Fibroblast of lung (primary cell): ENCODE results near the gene TIPIN. TPM values are rescaled to one million over a fixed set of nuclear protein-coding genes. Genes with fewer than 3 reads are reported as not detected.

ENCODE experiments used
- DNase-seq, 2 donors: peaks; one replicate each; pipeline versions ENCODE4 v3.0.0 to v3.0.0-alpha.2; 2010; ENCODE audit warnings: low read depth in 2 of 2
- H2AFZ ChIP-seq: 2 replicates; pipeline ENCODE4 v1.5.1; 2012; ENCODE audit warnings: low read length, control low read depth, inconsistent platforms
- H3K27ac ChIP-seq: 2 replicates; pipeline ENCODE4 v1.5.1; 2011; ENCODE audit warnings: low read length, control low read depth; ENCODE audit not compliant: insufficient read depth
- H3K27me3 ChIP-seq: 2 replicates; pipeline ENCODE4 v1.5.1; 2011; ENCODE audit warnings: mild to moderate bottlenecking, low read length; ENCODE audit not compliant: control insufficient read depth, insufficient read depth
- H3K36me3 ChIP-seq: 2 replicates; pipeline ENCODE4 v1.5.1; 2011; ENCODE audit warnings: low read length; ENCODE audit not compliant: control insufficient read depth, insufficient read depth
- H3K4me1 ChIP-seq: 2 replicates; pipeline ENCODE4 v1.5.1; 2011; ENCODE audit warnings: low read length; ENCODE audit not compliant: control insufficient read depth, insufficient read depth; ENCODE audit errors: extremely low read depth
- H3K4me2 ChIP-seq: 2 replicates; pipeline ENCODE4 v1.5.1; 2011; ENCODE audit warnings: low read length, control low read depth; ENCODE audit not compliant: insufficient read depth; ENCODE audit errors: extremely low read depth
- H3K4me3 ChIP-seq, 4 experiments: fragments of 200-600 bp in 1 of 4; sonication (generic) in 1 of 4; replicated peaks in 1 of 4; 2 replicates each; pipeline ENCODE4 v1.5.1; 2011 to 2016; ENCODE audit warnings: low read length in 4 of 4, low read depth in 3 of 4, mild to moderate bottlenecking in 3 of 4, control low read depth in 2 of 4, inconsistent platforms in 1 of 4, mixed read lengths in 1 of 4; ENCODE audit not compliant: insufficient read depth in 1 of 4; ENCODE audit errors: control extremely low read depth in 1 of 4
- H3K79me2 ChIP-seq: 2 replicates; pipeline ENCODE4 v1.5.1; 2012; ENCODE audit warnings: mild to moderate bottlenecking, low read length, inconsistent platforms; ENCODE audit not compliant: control insufficient read depth, insufficient read depth
- H3K9ac ChIP-seq: 2 replicates; pipeline ENCODE4 v1.5.1; 2011; ENCODE audit warnings: mild to moderate bottlenecking, low read length, control low read depth; ENCODE audit not compliant: insufficient read depth
- H3K9me3 ChIP-seq: 2 replicates; pipeline ENCODE4 v1.5.1; 2012; ENCODE audit warnings: low read depth, low read length; ENCODE audit not compliant: control insufficient read depth, insufficient read depth
- H4K20me1 ChIP-seq: 2 replicates; pipeline ENCODE4 v1.5.1; 2011; ENCODE audit warnings: low read length; ENCODE audit not compliant: control insufficient read depth, insufficient read depth; ENCODE audit errors: extremely low read depth
- CTCF ChIP-seq, 2 donors: IDR thresholded peaks in 1 of 2; conservative IDR thresholded peaks in 1 of 2; 1 replicate in 1 of 2; 2 replicates in 1 of 2; pipeline ENCODE4 v1.5.1; 2011 to 2012; ENCODE audit warnings: low read length in 2 of 2, control low read depth in 1 of 2, inconsistent platforms in 1 of 2, low read depth in 1 of 2, mild to moderate bottlenecking in 1 of 2
- EZH2 ChIP-seq: IDR thresholded peaks from 2 replicates; pipeline ENCODE4 v1.5.1; 2012; ENCODE audit warnings: low read length, control low read depth, mild to moderate bottlenecking; ENCODE audit errors: missing control alignments
- polyA plus RNA-seq, 2 donors: library from polyadenylated mRNA; depleted of rRNA in 1 of 2; stranded (reverse) in 1 of 2; unstranded in 1 of 2; fragments of >200 nt; gene quantifications; 2 replicates each; pipeline ENCODE4 v1.2.1, GENCODE V29; 2011 to 2012; ENCODE audit warnings: missing spikeins in 1 of 2
- total RNA-seq: library from RNA; depleted of rRNA; stranded (reverse); fragments of >200 nt; gene quantifications from 2 replicates; pipeline ENCODE4 v1.2.1, GENCODE V29; 2014

Gene TIPIN
- total and polyA plus RNA-seq, 2 donors (not counting 1 experiment from before 2014, with no cell fraction given): 12.6 to 14.5 TPM

GRCh38 chr15:66374179-66374578 lies 17.7 kb upstream of the TIPIN start:
- TF ChIP-seq EZH2 (no peak), CTCF (conservative IDR thresholded peaks at IDR 0.05 in 1 of 2, IDR thresholded peaks at IDR 0.05 in 1 of 2; ENCODE audit: low read depth in 1 of 2, low read length in 2 of 2) (no peak)

DNA sequence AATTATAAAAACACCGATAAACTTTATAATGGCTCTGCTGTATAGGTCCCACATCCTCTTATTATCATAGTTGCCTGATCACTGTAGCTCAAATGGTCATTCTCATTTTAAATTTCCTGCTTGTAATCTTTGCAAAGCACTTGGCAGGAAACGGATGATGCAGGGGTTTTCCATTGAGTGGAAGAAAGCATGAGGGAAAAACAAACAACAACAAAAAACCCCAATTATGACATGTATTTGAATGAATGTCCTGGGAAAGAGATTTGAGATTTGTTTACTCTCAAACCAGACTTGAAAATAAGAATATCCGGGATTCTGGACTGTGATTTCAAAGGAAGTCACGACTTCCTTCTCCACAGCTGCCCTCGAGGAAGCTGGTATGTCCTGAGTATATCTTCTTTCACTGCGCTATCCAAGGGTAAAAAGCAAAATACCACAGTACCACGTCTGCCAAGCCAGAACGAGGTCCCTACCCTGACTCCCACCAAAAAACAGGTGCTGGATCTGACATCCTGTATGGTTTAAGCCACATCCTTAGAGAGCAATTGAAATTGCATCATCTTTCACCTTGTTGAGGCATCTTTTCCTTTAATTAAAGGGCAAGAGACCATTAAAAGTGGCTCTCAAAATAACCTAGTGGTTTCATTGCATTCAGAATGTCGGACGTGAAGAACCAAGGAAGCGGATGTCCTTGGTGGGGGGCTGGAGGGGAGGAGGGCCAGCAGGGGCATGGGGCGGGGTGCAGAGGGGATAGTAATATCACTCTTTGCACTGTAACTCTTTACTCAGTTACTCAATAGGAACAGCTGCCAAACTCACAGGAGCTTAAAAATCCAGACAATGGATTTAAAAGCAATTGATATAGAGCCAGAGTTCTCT lies 13.5 kb upstream of the TIPIN start:
- Histone ChIP-seq H4K20me1 (no peaks in the 10 kb centered on the region), H3K4me3 (peak overlapping the region; percentile 4 to 38 (median 19)), H3K36me3 (no peaks in the 10 kb centered on the region), H3K79me2 (no peaks in the 10 kb centered on the region), H3K9me3 (no peaks in the 10 kb centered on the region), H3K27ac (no peak overlapping the region), H3K27me3 (no peaks in the 10 kb centered on the region), H3K9ac (no peak overlapping the region), H2AFZ (peak overlapping the region; percentile 99), H3K4me2 (peak overlapping the region; percentile 79), H3K4me1 (no peaks in the 10 kb centered on the region)
- no peak for TF ChIP-seq EZH2
- no peak for TF ChIP-seq CTCF (conservative IDR thresholded peaks at IDR 0.05 in 1 of 2, IDR thresholded peaks at IDR 0.05 in 1 of 2; ENCODE audit: low read depth in 1 of 2, low read length in 2 of 2)
- DNase-seq: peak; percentile 9 to 12

More at GRCh38 chr15:66374179-66374578, 17.7 kb upstream of the TIPIN start:
- H2AFZ ChIP-seq: no peak overlapping the region
- H3K9ac ChIP-seq: no peak overlapping the region
- no peak overlapping the region for H3K4me2 ChIP-seq
- H3K4me1 ChIP-seq: no peaks in the 10 kb centered on the region
- DNase-seq: no peak
- no peaks in the 10 kb centered on the region for H3K9me3 ChIP-seq
- no peaks in the 10 kb centered on the region for H3K27me3 ChIP-seq
- H4K20me1 ChIP-seq: no peaks in the 10 kb centered on the region
- no peaks in the 10 kb centered on the region for H3K36me3 ChIP-seq
- H3K79me2 ChIP-seq: no peaks in the 10 kb centered on the region
- H3K27ac ChIP-seq: no peak overlapping the region
- H3K4me3 ChIP-seq: no peak overlapping the region

- H3K9me3 ChIP-seq: no peaks in the 10 kb centered on the region
- no peak overlapping the region for H3K4me2 ChIP-seq
These were observed 8.6 kb upstream of the TIPIN start for GRCh38 chr15:66364944-66365528.

More at GRCh38 chr15:66364944-66365528, 8.6 kb upstream of the TIPIN start:
- H3K27me3 ChIP-seq: no peaks in the 10 kb centered on the region
- H3K9ac ChIP-seq: no peak overlapping the region
- H2AFZ ChIP-seq: no peak overlapping the region
- H3K27ac ChIP-seq: no peak overlapping the region
- TF ChIP-seq CTCF (conservative IDR thresholded peaks at IDR 0.05 in 1 of 2, IDR thresholded peaks at IDR 0.05 in 1 of 2; ENCODE audit: low read depth in 1 of 2, low read length in 2 of 2) (no peak), EZH2 (no peak)
- no peaks in the 10 kb centered on the region for H3K79me2 ChIP-seq
- no peak overlapping the region for H3K4me3 ChIP-seq
- H3K4me1 ChIP-seq: no peaks in the 10 kb centered on the region
- DNase-seq: no peak
- no peaks in the 10 kb centered on the region for H3K36me3 ChIP-seq
- no peaks in the 10 kb centered on the region for H4K20me1 ChIP-seq
